Measurements from ENCODE around the gene ZNF141.
"Not testable (repeated sequence)": the region's sequence is repeated elsewhere in the genome, so short reads cannot be mapped to it uniquely, and the experiment has no call there.

Gene ZNF141

GRCh38 chr4:385934-386707, 48.5 kb downstream of the ZNF141 start:
- TF ChIP-seq CTCF (conservative IDR thresholded peaks at IDR 0.05; ENCODE audit: low read depth, low read length) = no peak
- no peak for DNase-seq (ENCODE audit: low read depth)
- H3K4me3 ChIP-seq (ENCODE audit: low read depth, low read length) = no peak overlapping the region

GRCh38 chr4:386708-387105, 49.1 kb downstream of the ZNF141 start:
- no peak for DNase-seq (ENCODE audit: low read depth)
- no peak overlapping the region for H3K4me3 ChIP-seq (ENCODE audit: low read depth, low read length)
- no peak for TF ChIP-seq CTCF (conservative IDR thresholded peaks at IDR 0.05; ENCODE audit: low read depth, low read length)

GRCh38 chr4:404006-404405, 66.4 kb downstream of the ZNF141 start:
- H3K4me3 ChIP-seq (ENCODE audit: low read depth, low read length) = no peak overlapping the region
- no peak for TF ChIP-seq CTCF (conservative IDR thresholded peaks at IDR 0.05; ENCODE audit: low read depth, low read length)
- DNase-seq (ENCODE audit: low read depth) = no peak

GRCh38 chr4:408321-408720, 70.7 kb downstream of the ZNF141 start:
- not testable (repeated sequence) for DNase-seq (ENCODE audit: low read depth); H3K4me3 ChIP-seq (ENCODE audit: low read depth, low read length)

GRCh38 chr4:422587-422986, 85.0 kb downstream of the ZNF141 start:
- no peak for TF ChIP-seq CTCF (conservative IDR thresholded peaks at IDR 0.05; ENCODE audit: low read depth, low read length)
- no peak for DNase-seq (ENCODE audit: low read depth)
- no peak overlapping the region for H3K4me3 ChIP-seq (ENCODE audit: low read depth, low read length)

Measured in choroid plexus epithelial cell (primary cell).